Type B pancreatic cell (in vitro differentiated cells): ENCODE data around the gene SIRPB1. TPM values are rescaled to one million over a fixed set of nuclear protein-coding genes. Genes with fewer than 3 reads are reported as not detected.

Experiments used
- DNase-seq: peaks from one replicate; pipeline ENCODE4 v3.0.0; 2021; ENCODE audit warnings: mixed read lengths; ENCODE audit not compliant: unreplicated experiment; ENCODE audit errors: extremely low spot score
- H3K27ac Mint-ChIP-seq: 2 replicates; pipeline ENCODE4 v1.8.0; 2021; ENCODE audit warnings: mild to moderate bottlenecking, mixed read lengths
- H3K27me3 Mint-ChIP-seq: 2 replicates; pipeline ENCODE4 v1.8.0; 2021; ENCODE audit warnings: mixed read lengths
- H3K36me3 Mint-ChIP-seq: 2 replicates; pipeline ENCODE4 v1.8.0; 2021; ENCODE audit warnings: mixed read lengths
- H3K4me1 Mint-ChIP-seq: one replicate; pipeline ENCODE4 v1.8.0; 2021; ENCODE audit warnings: mixed read lengths; ENCODE audit not compliant: unreplicated experiment
- H3K4me3 Mint-ChIP-seq: 2 replicates; pipeline ENCODE4 v1.8.0; 2021; ENCODE audit warnings: mild to moderate bottlenecking, mixed read lengths
- H3K9me3 Mint-ChIP-seq: 2 replicates; pipeline ENCODE4 v1.8.0; 2021; ENCODE audit warnings: mixed read lengths
- total RNA-seq: library from RNA; stranded (reverse); gene quantifications from 2 replicates; pipeline ENCODE4 v1.2.1, GENCODE V29; 2021; ENCODE audit warnings: low replicate concordance
- TF ChIP-seq, protein P1 (sequence below): fragments of 200-600 bp; sonication (generic); conservative IDR thresholded peaks from 2 replicates; pipeline ENCODE4 v1.5.0; 2021; ENCODE audit warnings: antibody characterized with exemption, mild to moderate bottlenecking

Gene SIRPB1
- total RNA-seq, 1 donor from 2014 or later = 1.0 TPM

- Mint-ChIP-seq H3K36me3 (no peaks in the 10 kb centered on the region), H3K4me3 (no peak overlapping the region), H3K27me3 (peaks cover 9% of the 10 kb centered on the region), H3K4me1 (peaks cover 3% of the 10 kb centered on the region), H3K27ac (no peak overlapping the region), H3K9me3 (no peaks in the 10 kb centered on the region)
- no peak for DNase-seq
- TF ChIP-seq, protein P1, sequence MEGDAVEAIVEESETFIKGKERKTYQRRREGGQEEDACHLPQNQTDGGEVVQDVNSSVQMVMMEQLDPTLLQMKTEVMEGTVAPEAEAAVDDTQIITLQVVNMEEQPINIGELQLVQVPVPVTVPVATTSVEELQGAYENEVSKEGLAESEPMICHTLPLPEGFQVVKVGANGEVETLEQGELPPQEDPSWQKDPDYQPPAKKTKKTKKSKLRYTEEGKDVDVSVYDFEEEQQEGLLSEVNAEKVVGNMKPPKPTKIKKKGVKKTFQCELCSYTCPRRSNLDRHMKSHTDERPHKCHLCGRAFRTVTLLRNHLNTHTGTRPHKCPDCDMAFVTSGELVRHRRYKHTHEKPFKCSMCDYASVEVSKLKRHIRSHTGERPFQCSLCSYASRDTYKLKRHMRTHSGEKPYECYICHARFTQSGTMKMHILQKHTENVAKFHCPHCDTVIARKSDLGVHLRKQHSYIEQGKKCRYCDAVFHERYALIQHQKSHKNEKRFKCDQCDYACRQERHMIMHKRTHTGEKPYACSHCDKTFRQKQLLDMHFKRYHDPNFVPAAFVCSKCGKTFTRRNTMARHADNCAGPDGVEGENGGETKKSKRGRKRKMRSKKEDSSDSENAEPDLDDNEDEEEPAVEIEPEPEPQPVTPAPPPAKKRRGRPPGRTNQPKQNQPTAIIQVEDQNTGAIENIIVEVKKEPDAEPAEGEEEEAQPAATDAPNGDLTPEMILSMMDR = no peak
Observed at GRCh38 chr20:1664911-1665310, 45.1 kb upstream of the SIRPB1 start.

DNA sequence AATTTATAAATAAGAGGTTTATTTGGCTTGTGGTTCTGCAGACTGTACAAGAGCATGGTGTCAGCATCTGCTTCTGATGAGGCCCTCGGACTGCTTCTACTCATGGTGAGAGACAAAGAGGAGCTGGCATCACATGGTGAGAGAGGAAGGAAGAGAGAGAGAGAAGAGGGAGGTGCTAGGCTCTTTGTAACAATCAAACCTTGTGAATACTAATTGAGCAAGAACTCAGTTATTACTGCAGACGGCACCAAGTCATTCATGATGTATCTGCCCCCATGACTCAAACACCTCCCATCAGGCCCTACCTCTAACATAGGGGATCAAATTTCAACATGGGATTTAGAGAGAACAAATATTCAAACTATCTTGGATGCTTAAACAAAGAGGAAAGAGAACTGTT lies 44.1 kb upstream of the SIRPB1 start:
- no peaks in the 10 kb centered on the region for H3K9me3 Mint-ChIP-seq
- DNase-seq = no peak

GRCh38 chr20:1661542-1662299 lies 41.9 kb upstream of the SIRPB1 start:
- Mint-ChIP-seq H3K9me3 (no peaks in the 10 kb centered on the region), H3K4me3 (no peak overlapping the region), H3K4me1 (no peaks in the 10 kb centered on the region), H3K36me3 (no peaks in the 10 kb centered on the region), H3K27ac (no peak overlapping the region), H3K27me3 (peaks cover 21% of the 10 kb centered on the region)
- no peak for DNase-seq
- TF ChIP-seq, protein P1 = no peak

More for the DNA sequence above, 44.1 kb upstream of the SIRPB1 start:
- Mint-ChIP-seq H3K36me3 (no peaks in the 10 kb centered on the region), H3K4me1 (no peaks in the 10 kb centered on the region), H3K27me3 (peaks cover 16% of the 10 kb centered on the region), H3K4me3 (no peak overlapping the region), H3K27ac (no peak overlapping the region)
- TF ChIP-seq, protein P1 = no peak

- H3K36me3 Mint-ChIP-seq = no peaks in the 10 kb centered on the region
- peaks cover 21% of the 10 kb centered on the region for H3K27me3 Mint-ChIP-seq
- no peaks in the 10 kb centered on the region for H3K4me1 Mint-ChIP-seq
- TF ChIP-seq, protein P1 = no peak
- no peak for DNase-seq
- no peak overlapping the region for H3K27ac Mint-ChIP-seq
- H3K4me3 Mint-ChIP-seq = no peak overlapping the region
- H3K9me3 Mint-ChIP-seq = no peaks in the 10 kb centered on the region
Observed at GRCh38 chr20:1660246-1660645, 40.4 kb upstream of the SIRPB1 start.

DNA sequence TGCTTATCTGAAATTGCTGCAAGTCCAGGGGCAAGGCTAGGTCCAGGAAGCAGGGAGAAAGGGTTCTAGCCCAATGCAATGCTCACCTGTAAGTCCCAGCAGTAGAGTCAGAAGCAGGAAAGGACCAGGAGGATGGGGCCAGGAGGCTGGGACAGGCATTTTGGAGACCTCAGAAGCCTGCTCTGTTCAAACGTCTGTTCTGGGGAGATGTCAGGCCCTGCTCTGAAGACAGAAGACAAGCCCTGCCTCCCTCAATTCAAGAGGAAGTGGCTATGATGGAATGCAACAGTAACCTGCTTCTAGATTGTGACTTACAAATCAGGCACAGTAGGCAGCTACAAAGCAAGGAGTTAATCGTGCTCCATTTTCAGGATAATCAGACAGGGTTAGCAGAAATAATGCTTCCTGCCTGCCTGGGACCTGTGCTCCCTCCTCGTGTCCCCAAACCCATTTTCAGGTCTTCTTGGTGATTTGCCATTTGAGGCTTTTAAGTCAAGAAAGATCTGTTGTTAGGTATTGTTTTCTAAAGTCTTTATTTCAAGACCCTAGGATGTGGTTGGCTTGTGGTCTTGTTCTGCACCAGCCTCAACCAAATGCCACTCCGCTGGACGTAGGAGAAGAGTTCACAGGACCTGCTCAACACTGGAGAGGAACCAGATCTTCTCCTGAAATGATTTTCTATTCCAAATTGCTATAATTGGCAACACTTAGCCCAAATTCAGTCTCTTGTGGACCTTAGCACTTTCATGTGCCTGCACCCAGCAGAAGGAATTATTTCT lies 37.9 kb upstream of the SIRPB1 start, which contains the start of gene SIRPG:
Gene SIRPG (minus strand): TSS at position 224 of the 779 bp plus-strand sequence. CDS start 65 bp downstream, at position 159.
- no peak for DNase-seq
- Mint-ChIP-seq H3K36me3 (no peaks in the 10 kb centered on the region), H3K9me3 (no peaks in the 10 kb centered on the region), H3K4me1 (no peaks in the 10 kb centered on the region), H3K4me3 (no peak within 1 kb of the TSS), H3K27ac (no peak within 1 kb of the TSS), H3K27me3 (peaks cover 21% of the 10 kb centered on the region)
- TF ChIP-seq, protein P1 = no peak
